ENCODE results near the gene ZNF558. TPM values are rescaled to one million over a fixed set of nuclear protein-coding genes. Genes with fewer than 3 reads are reported as not detected.

The ZNF558 gene
- polyA plus RNA-seq, 1 of the 3 experiments (the other 2 are of a cell fraction), result 22.5 TPM

- no peak for TF ChIP-seq ZBTB33 (IDR thresholded peaks at IDR 0.05; ENCODE audit: borderline replicate concordance, low read depth)
- TF ChIP-seq USF1 (IDR thresholded peaks at IDR 0.05; ENCODE audit: borderline replicate concordance, low read depth), result no peak
- TF ChIP-seq RXRA (IDR thresholded peaks at IDR 0.05; ENCODE audit: borderline replicate concordance, low read depth), result no peak
These were observed 10.3 kb downstream of the ZNF558 start (continued) for GRCh38 chr19:8821748-8822241.

- Histone ChIP-seq H3K9me3 (peaks cover 19% of the 10 kb centered on the region; the same call in 1 of the 2 replicates), H3K9ac (no peak overlapping the region), H3K9me2 (no peaks in the 10 kb centered on the region), H3K4me2 (no peak overlapping the region), H3K27me3 (ENCODE audit: insufficient read depth) (no peaks in the 10 kb centered on the region), H3K27ac (ENCODE audit: low read depth in 2 of 2, low read length in 1 of 2) (no peak overlapping the region), H2AFZ (ENCODE audit: low read depth) (no peak overlapping the region), H3K4me3 (ENCODE audit: low read depth in 2 of 2, low read length in 1 of 2) (no peak overlapping the region), H3K4me1 (ENCODE audit: control insufficient read depth in 1 of 2, insufficient read depth in 2 of 2, low read depth in 1 of 2, low read length in 1 of 2) (no peaks in the 10 kb centered on the region), H4K20me1 (ENCODE audit: insufficient read depth) (no peaks in the 10 kb centered on the region), H3K36me3 (replicated peaks in 1 of 2; ENCODE audit: control insufficient read depth in 1 of 2, insufficient read depth in 2 of 2, low read length in 1 of 2) (peaks cover 53 to 56% of the 10 kb centered on the region in 2 experiments), H3F3A (replicated peaks; ENCODE audit: insufficient read depth) (no peaks in the 10 kb centered on the region), H3K79me2 (ENCODE audit: insufficient read depth) (no peaks in the 10 kb centered on the region)
- ChIA-PET POLR2A (no interaction called here), CTCF (no interaction called here)
- TF ChIP-seq POLR2AphosphoS5 (IDR thresholded peaks at IDR 0.05; ENCODE audit: low read depth, low read length) (no peak), GABPA (IDR thresholded peaks at IDR 0.05; ENCODE audit: low read depth) (no peak), USF1 (IDR thresholded peaks at IDR 0.05; ENCODE audit: borderline replicate concordance, low read depth) (no peak), ZBTB33 (IDR thresholded peaks at IDR 0.05; ENCODE audit: borderline replicate concordance, low read depth) (no peak), SMC3 (IDR thresholded peaks at IDR 0.05; ENCODE audit: low read depth, low read length) (no peak), MAX (IDR thresholded peaks at IDR 0.05; ENCODE audit: low read depth) (no peak), CHD2 (IDR thresholded peaks at IDR 0.05; ENCODE audit: low read length, partially characterized antibody) (no peak), TAF1 (IDR thresholded peaks at IDR 0.05; ENCODE audit: borderline replicate concordance, low read depth, low read length) (no peak), NRF1 (IDR thresholded peaks at IDR 0.05; ENCODE audit: low read depth, low read length) (no peak), MEF2A (IDR thresholded peaks at IDR 0.05; ENCODE audit: borderline replicate concordance, low read depth) (no peak)
- WGBS (ENCODE audit: low lambda C conversion rate), result 92% methylated on average over 3 of the region's 3 CpGs
- no peak for DNase-seq
These were observed 11.9 kb downstream of the ZNF558 start for GRCh38 chr19:8820234-8820633.
